Liver (tissue), 3 donors: ENCODE data around the gene SEC14L6.

Experiments used
- CTCF ChIP-seq: fragments of 150-350 bp; IDR thresholded peaks from 2 replicates; pipeline ENCODE4 v1.5.1; 2017; ENCODE audit warnings: improper control_type of control experiment, low read depth, low read length; ENCODE audit not compliant: missing input control
- JUND ChIP-seq, 2 donors: IDR thresholded peaks; 2 replicates each; pipeline ENCODE4 v1.6.1; 2016; ENCODE audit warnings: antibody characterized with exemption in 2 of 2
- RAD21 ChIP-seq, 2 donors: IDR thresholded peaks; 2 replicates each; pipeline ENCODE4 v1.6.1; 2016; ENCODE audit warnings: antibody characterized with exemption in 2 of 2, mild to moderate bottlenecking in 2 of 2
- REST ChIP-seq: IDR thresholded peaks from 2 replicates; pipeline ENCODE4 v1.6.1; 2016; ENCODE audit warnings: antibody characterized with exemption, mild to moderate bottlenecking
- SP1 ChIP-seq: IDR thresholded peaks from 2 replicates; pipeline ENCODE4 v1.6.1; 2018; ENCODE audit warnings: antibody characterized with exemption, mild to moderate bottlenecking
- donor health status: healthy.
- donor health status: healthy.

- no peak for TF ChIP-seq RAD21 (IDR thresholded peaks at IDR 0.05)
- no peak for TF ChIP-seq CTCF
- TF ChIP-seq REST = no peak
- TF ChIP-seq SP1 = no peak
- TF ChIP-seq JUND (IDR thresholded peaks at IDR 0.05) = no peak
These were observed 3.7 kb downstream of the SEC14L6 start for GRCh38 chr22:30542811-30543188.
